Stimulated activated CD4-positive, alpha-beta T cell treated with anti-CD3 and anti-CD28 coated beads, Interleukin-1b, Interleukin-23, amount 100 ng/mL, for 1 hour (primary cell): Measurements from ENCODE around the gene SIRT6.
"Not testable (repeated sequence)": the region's sequence is repeated elsewhere in the genome, so short reads cannot be mapped to it uniquely, and the experiment has no call there.

Experiments
- DNase-seq, 2 donors: peaks; one replicate each; pipeline ENCODE4 v3.0.0-alpha.2; 2020; ENCODE audit warnings: low read depth in 2 of 2

SIRT6 gene

GRCh38 chr19:4136680-4137088, 45.7 kb downstream of the SIRT6 start:
- DNase-seq: no peak

- not testable (repeated sequence) for DNase-seq
These were observed 47.0 kb downstream of the SIRT6 start for GRCh38 chr19:4135386-4135785.

GRCh38 chr19:4134351-4134750, 48.0 kb downstream of the SIRT6 start:
- DNase-seq: no peak

GRCh38 chr19:4130744-4131438, 51.5 kb downstream of the SIRT6 start:
- no peak for DNase-seq

- DNase-seq: not testable (repeated sequence)
These were observed 53.3 kb downstream of the SIRT6 start for GRCh38 chr19:4129050-4129449.

- not testable (repeated sequence) for DNase-seq
These were observed 55.0 kb downstream of the SIRT6 start for GRCh38 chr19:4127322-4127721.

GRCh38 chr19:4124638-4125037, 57.7 kb downstream of the SIRT6 start:
- DNase-seq: no peak
